ENCODE data around the gene SLC49A3.
"Not testable (repeated sequence)": the region's sequence is repeated elsewhere in the genome, so short reads cannot be mapped to it uniquely, and the experiment has no call there.

The SLC49A3 gene

GRCh38 chr4:650951-651883 lies 37.7 kb downstream of the SLC49A3 start:
- no peaks in the 10 kb centered on the region for H3K9me3 ChIP-seq (ENCODE audit: control insufficient read depth, insufficient read depth, low read length)
- no peaks in the 10 kb centered on the region for H3K4me1 ChIP-seq (ENCODE audit: control insufficient read depth, insufficient read depth, low read length)
- H3K4me3 ChIP-seq (ENCODE audit: low read depth, low read length) = no peak overlapping the region
- no peaks in the 10 kb centered on the region for H3K27me3 ChIP-seq (ENCODE audit: control insufficient read depth, insufficient read depth, low read length)
- no peaks in the 10 kb centered on the region for H3K36me3 ChIP-seq (ENCODE audit: control insufficient read depth, insufficient read depth, low read length)
- no peak overlapping the region for H3K9ac ChIP-seq (ENCODE audit: low read depth, low read length)

- Histone ChIP-seq H3K4me3 (ENCODE audit: low read depth, low read length) (no peak overlapping the region), H3K36me3 (ENCODE audit: control insufficient read depth, insufficient read depth, low read length) (no peaks in the 10 kb centered on the region), H3K27me3 (ENCODE audit: control insufficient read depth, insufficient read depth, low read length) (no peaks in the 10 kb centered on the region), H3K9ac (ENCODE audit: low read depth, low read length) (no peak overlapping the region), H3K4me1 (ENCODE audit: control insufficient read depth, insufficient read depth, low read length) (no peaks in the 10 kb centered on the region), H3K9me3 (ENCODE audit: control insufficient read depth, insufficient read depth, low read length) (no peaks in the 10 kb centered on the region)
Measured at GRCh38 chr4:650461-650860, 38.5 kb downstream of the SLC49A3 start.

- no peaks in the 10 kb centered on the region for H3K9me3 ChIP-seq (ENCODE audit: control insufficient read depth, insufficient read depth, low read length)
- no peak overlapping the region for H3K4me3 ChIP-seq (ENCODE audit: low read depth, low read length)
- no peaks in the 10 kb centered on the region for H3K4me1 ChIP-seq (ENCODE audit: control insufficient read depth, insufficient read depth, low read length)
- H3K9ac ChIP-seq (ENCODE audit: low read depth, low read length) = no peak overlapping the region
- no peaks in the 10 kb centered on the region for H3K27me3 ChIP-seq (ENCODE audit: control insufficient read depth, insufficient read depth, low read length)
- no peaks in the 10 kb centered on the region for H3K36me3 ChIP-seq (ENCODE audit: control insufficient read depth, insufficient read depth, low read length)
Measured at GRCh38 chr4:649751-650310, 39.1 kb downstream of the SLC49A3 start.

GRCh38 chr4:649293-649625 lies 39.7 kb downstream of the SLC49A3 start:
- Histone ChIP-seq H3K9me3 (ENCODE audit: control insufficient read depth, insufficient read depth, low read length) (no peaks in the 10 kb centered on the region), H3K9ac (ENCODE audit: low read depth, low read length) (no peak overlapping the region), H3K27me3 (ENCODE audit: control insufficient read depth, insufficient read depth, low read length) (no peaks in the 10 kb centered on the region), H3K36me3 (ENCODE audit: control insufficient read depth, insufficient read depth, low read length) (no peaks in the 10 kb centered on the region), H3K4me3 (ENCODE audit: low read depth, low read length) (no peak overlapping the region), H3K4me1 (ENCODE audit: control insufficient read depth, insufficient read depth, low read length) (no peaks in the 10 kb centered on the region)

GRCh38 chr4:648579-649292 lies 40.2 kb downstream of the SLC49A3 start:
- no peaks in the 10 kb centered on the region for H3K9me3 ChIP-seq (ENCODE audit: control insufficient read depth, insufficient read depth, low read length)
- no peaks in the 10 kb centered on the region for H3K36me3 ChIP-seq (ENCODE audit: control insufficient read depth, insufficient read depth, low read length)
- H3K27me3 ChIP-seq (ENCODE audit: control insufficient read depth, insufficient read depth, low read length) = no peaks in the 10 kb centered on the region
- no peak overlapping the region for H3K9ac ChIP-seq (ENCODE audit: low read depth, low read length)
- no peak overlapping the region for H3K4me3 ChIP-seq (ENCODE audit: low read depth, low read length)
- no peaks in the 10 kb centered on the region for H3K4me1 ChIP-seq (ENCODE audit: control insufficient read depth, insufficient read depth, low read length)

GRCh38 chr4:647481-647880 lies 41.5 kb downstream of the SLC49A3 start:
- Histone ChIP-seq H3K27me3 (ENCODE audit: control insufficient read depth, insufficient read depth, low read length) (no peaks in the 10 kb centered on the region), H3K4me3 (ENCODE audit: low read depth, low read length) (no peak overlapping the region)

GRCh38 chr4:646460-646859 lies 42.5 kb downstream of the SLC49A3 start:
- H3K27me3 ChIP-seq (ENCODE audit: control insufficient read depth, insufficient read depth, low read length) = no peaks in the 10 kb centered on the region

More at GRCh38 chr4:647481-647880, 41.5 kb downstream of the SLC49A3 start:
- Histone ChIP-seq H3K36me3 (ENCODE audit: control insufficient read depth, insufficient read depth, low read length) (no peaks in the 10 kb centered on the region), H3K9me3 (ENCODE audit: control insufficient read depth, insufficient read depth, low read length) (no peaks in the 10 kb centered on the region), H3K4me1 (ENCODE audit: control insufficient read depth, insufficient read depth, low read length) (no peaks in the 10 kb centered on the region), H3K9ac (ENCODE audit: low read depth, low read length) (no peak overlapping the region)

GRCh38 chr4:642366-642765 lies 46.6 kb downstream of the SLC49A3 start:
- H3K4me3 ChIP-seq (ENCODE audit: low read depth, low read length); H3K9me3 ChIP-seq (ENCODE audit: control insufficient read depth, insufficient read depth, low read length); H3K9ac ChIP-seq (ENCODE audit: low read depth, low read length); H3K36me3 ChIP-seq (ENCODE audit: control insufficient read depth, insufficient read depth, low read length); H3K27me3 ChIP-seq (ENCODE audit: control insufficient read depth, insufficient read depth, low read length); H3K4me1 ChIP-seq (ENCODE audit: control insufficient read depth, insufficient read depth, low read length): not testable (repeated sequence)

More at GRCh38 chr4:646460-646859, 42.5 kb downstream of the SLC49A3 start:
- Histone ChIP-seq H3K4me1 (ENCODE audit: control insufficient read depth, insufficient read depth, low read length) (no peaks in the 10 kb centered on the region), H3K36me3 (ENCODE audit: control insufficient read depth, insufficient read depth, low read length) (no peaks in the 10 kb centered on the region), H3K9me3 (ENCODE audit: control insufficient read depth, insufficient read depth, low read length) (no peaks in the 10 kb centered on the region), H3K4me3 (ENCODE audit: low read depth, low read length) (no peak overlapping the region), H3K9ac (ENCODE audit: low read depth, low read length) (no peak overlapping the region)

- no peaks in the 10 kb centered on the region for H3K9me3 ChIP-seq (ENCODE audit: control insufficient read depth, insufficient read depth, low read length)
- H3K27me3 ChIP-seq (ENCODE audit: control insufficient read depth, insufficient read depth, low read length) = no peaks in the 10 kb centered on the region
- H3K4me3 ChIP-seq (ENCODE audit: low read depth, low read length) = no peak overlapping the region
- H3K36me3 ChIP-seq (ENCODE audit: control insufficient read depth, insufficient read depth, low read length) = no peaks in the 10 kb centered on the region
- H3K4me1 ChIP-seq (ENCODE audit: control insufficient read depth, insufficient read depth, low read length) = no peaks in the 10 kb centered on the region
- H3K9ac ChIP-seq (ENCODE audit: low read depth, low read length) = no peak overlapping the region
Measured at GRCh38 chr4:637536-638280, 51.2 kb downstream of the SLC49A3 start.

GRCh38 chr4:636628-637159 lies 52.3 kb downstream of the SLC49A3 start:
- H3K9me3 ChIP-seq (ENCODE audit: control insufficient read depth, insufficient read depth, low read length) = peaks cover 3% of the 10 kb centered on the region
- no peak overlapping the region for H3K9ac ChIP-seq (ENCODE audit: low read depth, low read length)
- H3K36me3 ChIP-seq (ENCODE audit: control insufficient read depth, insufficient read depth, low read length) = no peaks in the 10 kb centered on the region
- no peak overlapping the region for H3K4me3 ChIP-seq (ENCODE audit: low read depth, low read length)
- no peaks in the 10 kb centered on the region for H3K4me1 ChIP-seq (ENCODE audit: control insufficient read depth, insufficient read depth, low read length)
- H3K27me3 ChIP-seq (ENCODE audit: control insufficient read depth, insufficient read depth, low read length) = no peaks in the 10 kb centered on the region

- Histone ChIP-seq H3K9ac (ENCODE audit: low read depth, low read length) (no peak overlapping the region), H3K36me3 (ENCODE audit: control insufficient read depth, insufficient read depth, low read length) (no peaks in the 10 kb centered on the region), H3K27me3 (ENCODE audit: control insufficient read depth, insufficient read depth, low read length) (no peaks in the 10 kb centered on the region), H3K9me3 (ENCODE audit: control insufficient read depth, insufficient read depth, low read length) (peaks cover 3% of the 10 kb centered on the region), H3K4me3 (ENCODE audit: low read depth, low read length) (no peak overlapping the region), H3K4me1 (ENCODE audit: control insufficient read depth, insufficient read depth, low read length) (no peaks in the 10 kb centered on the region)
Measured at GRCh38 chr4:635851-636627, 52.9 kb downstream of the SLC49A3 start.

All from iPS-15b (cell line).